ENCODE data around the gene IL20.

The IL20 gene

GRCh38 chr1:206841609-206842323 lies 23.7 kb upstream of the IL20 start:
- no peak for DNase-seq (ENCODE audit: extremely low read depth, low read depth)
- TF ChIP-seq, protein P1, sequence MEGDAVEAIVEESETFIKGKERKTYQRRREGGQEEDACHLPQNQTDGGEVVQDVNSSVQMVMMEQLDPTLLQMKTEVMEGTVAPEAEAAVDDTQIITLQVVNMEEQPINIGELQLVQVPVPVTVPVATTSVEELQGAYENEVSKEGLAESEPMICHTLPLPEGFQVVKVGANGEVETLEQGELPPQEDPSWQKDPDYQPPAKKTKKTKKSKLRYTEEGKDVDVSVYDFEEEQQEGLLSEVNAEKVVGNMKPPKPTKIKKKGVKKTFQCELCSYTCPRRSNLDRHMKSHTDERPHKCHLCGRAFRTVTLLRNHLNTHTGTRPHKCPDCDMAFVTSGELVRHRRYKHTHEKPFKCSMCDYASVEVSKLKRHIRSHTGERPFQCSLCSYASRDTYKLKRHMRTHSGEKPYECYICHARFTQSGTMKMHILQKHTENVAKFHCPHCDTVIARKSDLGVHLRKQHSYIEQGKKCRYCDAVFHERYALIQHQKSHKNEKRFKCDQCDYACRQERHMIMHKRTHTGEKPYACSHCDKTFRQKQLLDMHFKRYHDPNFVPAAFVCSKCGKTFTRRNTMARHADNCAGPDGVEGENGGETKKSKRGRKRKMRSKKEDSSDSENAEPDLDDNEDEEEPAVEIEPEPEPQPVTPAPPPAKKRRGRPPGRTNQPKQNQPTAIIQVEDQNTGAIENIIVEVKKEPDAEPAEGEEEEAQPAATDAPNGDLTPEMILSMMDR (IDR thresholded peaks at IDR 0.05; ENCODE audit: low read depth, low read length), result no peak

GRCh38 chr1:206842854-206843253 lies 22.6 kb upstream of the IL20 start:
- TF ChIP-seq, protein P1 (IDR thresholded peaks at IDR 0.05; ENCODE audit: low read depth, low read length), result no peak
- no peak for DNase-seq (ENCODE audit: extremely low read depth, low read depth)

DNA sequence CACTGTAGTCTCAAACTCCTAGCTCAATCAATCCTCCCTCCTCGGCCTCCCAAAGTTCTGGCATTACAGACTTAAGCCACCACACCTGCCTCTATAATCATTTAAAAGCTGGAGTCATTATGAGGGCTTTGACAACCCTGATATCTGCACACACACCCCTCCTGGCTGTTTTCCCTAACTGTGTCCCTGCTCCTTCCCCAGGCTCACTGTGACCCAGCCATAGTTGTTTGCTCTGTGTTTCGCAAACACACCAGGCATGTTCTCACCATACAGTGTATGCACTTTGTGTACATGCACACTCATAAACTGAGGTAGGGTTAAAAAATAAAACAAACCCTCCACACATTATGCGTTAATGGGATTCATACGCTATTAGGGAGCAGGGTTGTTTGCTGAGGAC lies 21.8 kb upstream of the IL20 start:
- DNase-seq (ENCODE audit: extremely low read depth, low read depth), result no peak
- TF ChIP-seq, protein P1 (IDR thresholded peaks at IDR 0.05; ENCODE audit: low read depth, low read length), result no peak

DNA sequence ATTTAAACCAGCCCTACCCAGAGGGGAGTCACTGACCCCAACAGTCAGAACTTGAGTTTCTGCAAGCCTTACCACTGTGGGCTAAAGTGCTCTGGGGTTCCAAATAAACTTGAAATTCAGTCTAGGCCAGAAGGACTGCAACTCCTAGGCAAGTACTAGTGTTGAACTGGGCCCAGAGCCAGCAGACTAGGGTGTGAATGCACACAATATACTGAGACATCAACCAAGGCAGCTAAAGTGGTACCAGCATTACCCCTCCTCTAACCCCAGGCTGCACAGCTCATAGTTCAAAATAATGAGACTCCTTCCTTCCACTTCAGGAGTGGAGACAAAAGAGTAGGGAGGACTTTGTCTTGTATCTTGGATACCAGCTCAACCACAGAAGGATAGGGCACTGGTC lies 18.9 kb upstream of the IL20 start:
- TF ChIP-seq, protein P1 (IDR thresholded peaks at IDR 0.05; ENCODE audit: low read depth, low read length), result no peak
- DNase-seq (ENCODE audit: extremely low read depth, low read depth), result no peak

DNA sequence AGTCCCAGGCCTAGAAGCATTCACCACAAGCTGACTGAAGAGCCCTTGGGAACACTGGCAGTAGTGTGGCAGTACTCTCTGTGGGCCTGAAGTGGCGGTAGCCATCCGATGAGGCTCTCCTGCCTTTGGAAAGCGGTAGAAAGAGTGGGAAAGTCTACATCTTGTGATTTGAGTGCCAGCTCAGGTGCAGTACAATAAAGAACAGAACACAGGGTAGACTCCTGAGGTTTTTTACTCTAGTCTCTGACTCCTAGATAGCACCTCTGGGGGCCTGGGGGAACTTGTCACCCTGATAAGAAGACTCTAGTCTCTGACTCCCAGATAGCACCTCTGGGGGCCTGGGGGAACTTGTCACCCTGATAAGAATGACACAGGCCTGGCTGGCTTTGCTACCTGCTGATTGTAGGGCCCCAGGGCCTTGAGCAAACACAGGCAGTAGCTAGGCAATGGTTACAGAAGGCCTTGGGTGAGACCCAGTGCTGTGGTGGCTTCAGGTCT lies 18.0 kb upstream of the IL20 start:
- TF ChIP-seq, protein P1 (IDR thresholded peaks at IDR 0.05; ENCODE audit: low read depth, low read length), result no peak
- DNase-seq (ENCODE audit: extremely low read depth, low read depth), result no peak

DNA sequence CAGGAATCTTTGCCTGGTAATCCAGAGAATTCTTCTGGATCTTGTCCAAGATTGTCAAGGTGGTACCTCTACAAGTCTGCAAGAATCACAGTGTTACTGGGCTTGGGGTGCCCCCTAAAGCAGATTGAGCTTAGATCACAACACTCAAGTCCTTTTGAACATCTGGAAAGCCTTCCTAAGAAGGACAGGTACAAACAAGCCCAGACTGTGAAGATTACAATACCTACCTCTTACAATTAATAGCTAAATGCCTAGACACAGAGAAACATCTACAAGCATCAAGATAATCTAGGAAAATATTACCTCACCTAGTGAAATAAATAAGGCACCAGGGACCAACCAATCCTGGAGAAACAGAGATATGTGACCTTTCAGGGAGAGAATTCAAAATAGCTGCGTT lies 17.5 kb upstream of the IL20 start:
- DNase-seq (ENCODE audit: extremely low read depth, low read depth), result no peak
- TF ChIP-seq, protein P1 (IDR thresholded peaks at IDR 0.05; ENCODE audit: low read depth, low read length), result no peak

DNA sequence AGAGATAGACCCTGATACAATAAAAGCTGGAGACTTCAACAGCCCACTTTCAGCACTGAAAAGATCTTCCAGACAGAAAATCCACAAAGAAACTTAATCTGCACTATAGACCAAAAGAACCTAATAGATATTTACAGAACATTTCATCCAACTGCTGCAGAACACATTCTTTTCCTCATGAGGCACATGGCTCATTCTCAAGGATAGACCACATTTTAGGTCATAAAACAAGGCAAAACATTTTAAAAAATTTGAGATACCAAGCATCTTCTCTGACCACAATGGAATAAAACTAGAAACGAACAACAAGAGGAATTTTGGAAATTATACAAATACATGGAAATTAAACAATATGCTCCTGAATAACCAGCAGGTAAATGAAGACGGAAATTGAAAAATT lies 15.0 kb upstream of the IL20 start:
- no peak for DNase-seq (ENCODE audit: extremely low read depth, low read depth)
- TF ChIP-seq, protein P1 (IDR thresholded peaks at IDR 0.05; ENCODE audit: low read depth, low read length), result no peak
